PC-3 (cell line): ENCODE measurements around the gene SLC8A1.

Experiments
- EZH2phosphoT487 ChIP-seq: fragments of 300-600 bp; sonication (generic); IDR thresholded peaks from 2 replicates; pipeline ENCODE4 v1.6.1; 2018; ENCODE audit warnings: mild to moderate bottlenecking, antibody characterized with exemption, low read length, borderline replicate concordance
- TF ChIP-seq, protein P1 (sequence below): fragments of 300-600 bp; sonication (generic); conservative IDR thresholded peaks from 2 replicates; pipeline ENCODE4 v1.5.1; 2017; ENCODE audit warnings: antibody characterized with exemption, low read depth, mild to moderate bottlenecking, low read length

DNA sequence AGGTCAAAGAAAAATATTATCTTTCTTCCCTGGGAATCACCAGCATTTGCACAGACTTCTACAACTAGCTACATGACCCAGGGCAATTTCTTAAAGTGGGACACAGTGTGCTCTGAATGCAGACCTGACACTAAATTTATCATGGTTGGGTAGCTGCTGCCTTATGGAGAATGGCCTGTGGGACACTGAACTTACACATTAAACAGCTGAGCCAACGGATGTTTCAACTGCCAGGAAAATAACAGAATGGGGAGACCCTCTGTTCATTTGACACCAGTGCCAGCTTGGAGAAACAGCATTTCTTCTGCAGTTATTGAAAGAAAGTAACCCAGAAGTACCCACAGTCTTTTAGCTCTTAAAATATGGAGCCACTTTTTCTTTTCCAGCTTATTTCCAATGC, 54.1 kb downstream of the SLC8A1 start:
- TF ChIP-seq, protein P1, sequence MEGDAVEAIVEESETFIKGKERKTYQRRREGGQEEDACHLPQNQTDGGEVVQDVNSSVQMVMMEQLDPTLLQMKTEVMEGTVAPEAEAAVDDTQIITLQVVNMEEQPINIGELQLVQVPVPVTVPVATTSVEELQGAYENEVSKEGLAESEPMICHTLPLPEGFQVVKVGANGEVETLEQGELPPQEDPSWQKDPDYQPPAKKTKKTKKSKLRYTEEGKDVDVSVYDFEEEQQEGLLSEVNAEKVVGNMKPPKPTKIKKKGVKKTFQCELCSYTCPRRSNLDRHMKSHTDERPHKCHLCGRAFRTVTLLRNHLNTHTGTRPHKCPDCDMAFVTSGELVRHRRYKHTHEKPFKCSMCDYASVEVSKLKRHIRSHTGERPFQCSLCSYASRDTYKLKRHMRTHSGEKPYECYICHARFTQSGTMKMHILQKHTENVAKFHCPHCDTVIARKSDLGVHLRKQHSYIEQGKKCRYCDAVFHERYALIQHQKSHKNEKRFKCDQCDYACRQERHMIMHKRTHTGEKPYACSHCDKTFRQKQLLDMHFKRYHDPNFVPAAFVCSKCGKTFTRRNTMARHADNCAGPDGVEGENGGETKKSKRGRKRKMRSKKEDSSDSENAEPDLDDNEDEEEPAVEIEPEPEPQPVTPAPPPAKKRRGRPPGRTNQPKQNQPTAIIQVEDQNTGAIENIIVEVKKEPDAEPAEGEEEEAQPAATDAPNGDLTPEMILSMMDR: no peak
- no peak for TF ChIP-seq EZH2phosphoT487
